GM23338 (cell line): ENCODE measurements around the gene ZNF775. TPM values are rescaled to one million over a fixed set of nuclear protein-coding genes. Genes with fewer than 3 reads are reported as not detected.

ENCODE experiments used
- ATAC-seq: fragments of 200-7000 bp; cut with Tn5 transposase; 3 replicates; pipeline ENCODE4 v1.9.1; 2020
- DNase-seq: peaks from one replicate; pipeline ENCODE4 v3.0.0-alpha.2; 2015; ENCODE audit warnings: low spot score
- H2AFZ ChIP-seq: fragments of 200-600 bp; sonication (generic); 2 replicates; pipeline ENCODE4 v1.8.0; 2016; ENCODE audit warnings: antibody characterized with exemption, mild to moderate bottlenecking, moderate library complexity
- H3F3A ChIP-seq: fragments of 200-600 bp; sonication (generic); replicated peaks from 2 replicates; pipeline ENCODE4 v1.8.0; 2017; ENCODE audit warnings: antibody characterized with exemption, mixed run types, low read depth
- H3K27ac ChIP-seq: fragments of 200-600 bp; sonication (generic); 2 replicates; pipeline ENCODE4 v1.6.1; 2016; ENCODE audit warnings: low read depth
- H3K27me3 ChIP-seq: fragments of 200-600 bp; sonication (generic); 2 replicates; pipeline ENCODE4 v1.8.0; 2016; ENCODE audit warnings: mild to moderate bottlenecking, mixed run types, moderate library complexity; ENCODE audit not compliant: insufficient read depth
- H3K36me3 ChIP-seq: fragments of 200-600 bp; sonication (generic); 2 replicates; pipeline ENCODE4 v1.8.0; 2016; ENCODE audit warnings: mild to moderate bottlenecking; ENCODE audit not compliant: insufficient read depth
- H3K4me1 ChIP-seq: fragments of 200-600 bp; sonication (generic); 2 replicates; pipeline ENCODE4 v1.8.0; 2016; ENCODE audit warnings: mild to moderate bottlenecking, moderate library complexity; ENCODE audit not compliant: insufficient read depth
- H3K4me2 ChIP-seq: fragments of 200-600 bp; sonication (generic); 2 replicates; pipeline ENCODE4 v1.7.1; 2017; ENCODE audit warnings: mixed run types
- H3K4me3 ChIP-seq: fragments of 200-600 bp; sonication (generic); 2 replicates; pipeline ENCODE4 v1.6.1; 2016; ENCODE audit warnings: mixed run types
- H3K79me2 ChIP-seq: fragments of 200-600 bp; sonication (generic); replicated peaks from 2 replicates; pipeline ENCODE4 v1.8.0; 2017; ENCODE audit warnings: mild to moderate bottlenecking; ENCODE audit not compliant: insufficient read depth
- H3K9me2 ChIP-seq: fragments of 200-600 bp; sonication (generic); 2 replicates; pipeline ENCODE4 v1.8.0; 2017; ENCODE audit not compliant: insufficient read depth
- H4K20me1 ChIP-seq: fragments of 200-600 bp; sonication (generic); replicated peaks from 2 replicates; pipeline ENCODE4 v1.8.0; 2017; ENCODE audit warnings: mild to moderate bottlenecking; ENCODE audit not compliant: insufficient read depth
- H3K27ac Mint-ChIP-seq: 2 replicates; pipeline ENCODE4 v1.8.0; 2020; ENCODE audit warnings: inconsistent platforms, mild to moderate bottlenecking, moderate library complexity, mixed read lengths
- H3K27me3 Mint-ChIP-seq: 3 replicates; pipeline ENCODE4 v1.8.0; 2022; ENCODE audit warnings: low read depth, mild to moderate bottlenecking, moderate library complexity, mixed read lengths, inconsistent platforms; ENCODE audit not compliant: insufficient read depth, poor library complexity
- H3K36me3 Mint-ChIP-seq: 3 replicates; pipeline ENCODE4 v1.8.0; 2021; ENCODE audit warnings: low read depth, mild to moderate bottlenecking, inconsistent platforms, moderate library complexity, mixed read lengths
- H3K4me1 Mint-ChIP-seq: 3 replicates; pipeline ENCODE4 v1.8.0; 2020; ENCODE audit warnings: mild to moderate bottlenecking, inconsistent platforms, mixed read lengths
- H3K4me3 Mint-ChIP-seq: 3 replicates; pipeline ENCODE4 v1.8.0; 2021; ENCODE audit warnings: moderate library complexity, mild to moderate bottlenecking, inconsistent platforms, mixed read lengths
- H3K9me3 Mint-ChIP-seq: 3 replicates; pipeline ENCODE4 v1.8.0; 2020; ENCODE audit warnings: moderate library complexity, mild to moderate bottlenecking, inconsistent platforms, mixed read lengths
- CREB1 ChIP-seq: fragments of 250-450 bp; sonication (Bioruptor Pico); IDR thresholded peaks from 2 replicates; pipeline ENCODE4 v1.5.0; 2020; ENCODE audit warnings: low read depth, mild to moderate bottlenecking, moderate library complexity
- CTCF ChIP-seq, 2 experiments: fragments of 200-600 bp in 1 of 2; sonication (generic) in 1 of 2; conservative IDR thresholded peaks; 2 replicates each; pipeline versions ENCODE4 v1.5.1 to v1.6.1; 2016 to 2017; ENCODE audit warnings: antibody characterized with exemption in 2 of 2, low read depth in 2 of 2, mild to moderate bottlenecking in 2 of 2, moderate library complexity in 1 of 2
- ETS1 ChIP-seq: IDR thresholded peaks from 2 replicates; pipeline ENCODE4 v1.6.1; 2016; ENCODE audit warnings: antibody characterized with exemption
- EZH2phosphoT487 ChIP-seq: fragments of 200-600 bp; sonication (generic); IDR thresholded peaks from one replicate; pipeline ENCODE4 v1.8.1; 2018; ENCODE audit warnings: antibody characterized with exemption; ENCODE audit not compliant: unreplicated experiment
- JUNB ChIP-seq: IDR thresholded peaks from one replicate; pipeline ENCODE4 v1.6.1; 2016; ENCODE audit warnings: antibody characterized with exemption; ENCODE audit not compliant: unreplicated experiment
- REST ChIP-seq: IDR thresholded peaks from one replicate; pipeline ENCODE4 v1.6.1; 2018; ENCODE audit warnings: antibody characterized with exemption; ENCODE audit not compliant: unreplicated experiment
- STAT1 ChIP-seq: IDR thresholded peaks from one replicate; pipeline ENCODE4 v1.6.1; 2016; ENCODE audit warnings: antibody characterized with exemption; ENCODE audit not compliant: unreplicated experiment
- ZNF114 ChIP-seq: fragments of 250-450 bp; sonication (Bioruptor Pico); IDR thresholded peaks from 2 replicates; pipeline ENCODE4 v1.5.0; 2020; ENCODE audit warnings: mild to moderate bottlenecking, moderate library complexity
- ZNF462 ChIP-seq: fragments of 250-450 bp; sonication (Bioruptor Pico); IDR thresholded peaks from 2 replicates; pipeline ENCODE4 v1.5.0; 2020; ENCODE audit warnings: mild to moderate bottlenecking, moderate library complexity
- polyA plus RNA-seq: library from polyadenylated mRNA; unstranded; fragments of >200 nt; fragmentation: Nextera tagmentation; extraction: Ambion mirVana; gene quantifications from 2 replicates; pipeline ENCODE4 v1.2.1, GENCODE V29; 2016
- total RNA-seq: library from RNA; depleted of rRNA; stranded (reverse); fragments of >200 nt; shearing (Covaris generic); gene quantifications from 2 replicates; pipeline ENCODE4 v1.2.3, GENCODE V29; 2014

Gene ZNF775
- total and polyA plus RNA-seq, 2 experiments from 2014 or later = 4.5 to 38.2 TPM

GRCh38 chr7:150417863-150418262 is 38.7 kb downstream of the ZNF775 start:
- H4K20me1 ChIP-seq = no peaks in the 10 kb centered on the region
- Mint-ChIP-seq H3K4me3 (no peak overlapping the region), H3K9me3 (no peaks in the 10 kb centered on the region; the same call in 2 of the 3 replicates), H3K4me1 (peaks cover 15% of the 10 kb centered on the region), H3K36me3 (peaks cover 7% of the 10 kb centered on the region), H3K27ac (no peak overlapping the region), H3K27me3 (peaks cover 6% of the 10 kb centered on the region)
- H3K79me2 ChIP-seq = no peaks in the 10 kb centered on the region
- H3K4me1 ChIP-seq = peaks cover 9% of the 10 kb centered on the region
- H3K4me2 ChIP-seq = no peak overlapping the region
- H3F3A ChIP-seq = 0 out of 2 replicates have a peak, but pooled peaks cover 4% of the 10 kb centered on the region
- H2AFZ ChIP-seq = no peak overlapping the region
- no peak overlapping the region for H3K27ac ChIP-seq
- H3K36me3 ChIP-seq = no peaks in the 10 kb centered on the region
- no peaks in the 10 kb centered on the region for H3K9me2 ChIP-seq
- DNase-seq (no peak), ATAC-seq (no peak)
- no peaks in the 10 kb centered on the region for H3K27me3 ChIP-seq
- no peak for TF ChIP-seq EZH2phosphoT487
- TF ChIP-seq CTCF (conservative IDR thresholded peaks at IDR 0.05; ENCODE audit: low read depth in 2 of 2) = peak; percentile 47 to 56
- no peak overlapping the region for H3K4me3 ChIP-seq

GRCh38 chr7:150420242-150420641 is 41.1 kb downstream of the ZNF775 start:
- H3K27ac ChIP-seq = no peak overlapping the region
- Mint-ChIP-seq H3K27ac (no peak overlapping the region), H3K4me1 (peaks cover 15% of the 10 kb centered on the region), H3K36me3 (no peaks in the 10 kb centered on the region), H3K27me3 (peaks cover 4% of the 10 kb centered on the region), H3K9me3 (no peaks in the 10 kb centered on the region), H3K4me3 (no peak overlapping the region)
- H3K36me3 ChIP-seq = no peaks in the 10 kb centered on the region
- ATAC-seq (no peak; the same call in 2 of the 3 replicates), DNase-seq (no peak)
- H3K4me3 ChIP-seq = no peak overlapping the region
- H3K9me2 ChIP-seq = 0 out of 2 replicates have a peak, but pooled peaks cover 4% of the 10 kb centered on the region
- H3K4me2 ChIP-seq = no peak overlapping the region
- no peaks in the 10 kb centered on the region for H4K20me1 ChIP-seq
- peak overlapping the region; percentile 30; the same call in 1 of the 2 replicates for H2AFZ ChIP-seq
- H3K4me1 ChIP-seq = peaks cover 9% of the 10 kb centered on the region
- 0 out of 2 replicates have a peak, but pooled peaks cover 4% of the 10 kb centered on the region for H3F3A ChIP-seq
- H3K79me2 ChIP-seq = no peaks in the 10 kb centered on the region
- no peaks in the 10 kb centered on the region for H3K27me3 ChIP-seq
- TF ChIP-seq ZNF462 (CRISPR knock-in tag) (no peak), ZNF114 (CRISPR knock-in tag) (no peak), CREB1 (CRISPR knock-in tag) (no peak), ETS1 (no peak), REST (no peak), STAT1 (no peak), JUNB (no peak)
